K562 (cell line): ENCODE data around the gene MYO6. TPM values are rescaled to one million over a fixed set of nuclear protein-coding genes. Genes with fewer than 3 reads are reported as not detected.

Experiments used
- ATAC-seq: fragments of 200-7000 bp; cut with Tn5 transposase; 3 replicates; pipeline ENCODE4 v1.9.1; 2020; ENCODE audit warnings: moderate library complexity
- BruUV-seq: library from RNA; stranded (reverse); fragments of 400-500 nt; replicated peaks from 2 replicates; lab custom pipeline; 2021; lab: Mats Ljungman, UMichigan
- CTCF ChIA-PET: fragments of 300-600 bp; formaldehyde crosslinking; extraction: SDS; loops from one replicate; lab custom pipeline; 2021; ENCODE audit warnings: low intra/inter-chr PET ratio; lab: Yijun Ruan, JAX
- POLR2A ChIA-PET: fragments of 300-600, 350-650 bp; sonication (Branson Sonifier 250); formaldehyde crosslinking; extraction: SDS; loops from one replicate; lab custom pipeline; 2021; ENCODE audit warnings: antibody characterized with exemption, inconsistent platforms; lab: Yijun Ruan, JAX
- DNase-seq, 4 experiments: peaks; one replicate each; pipeline versions ENCODE4 v3.0.0 to v3.0.0-alpha.2; 2011 to 2018; ENCODE audit warnings: low spot score in 3 of 4, mixed read lengths in 3 of 4; ENCODE audit errors: extremely low read depth in 1 of 4
- FAIRE-seq: peaks from 2 replicates; lab custom pipeline; 2011; peaks lifted over from hg19 to GRCh38; lab: Jason Lieb, UNC
- H2AFZ ChIP-seq: 2 replicates; pipeline ENCODE4 v1.6.0; 2011; ENCODE audit warnings: low read depth, low read length, control low read depth, inconsistent platforms
- H3K27ac ChIP-seq: fragments of 200-600 bp; 3 replicates; pipeline ENCODE4 v1.8.0; 2011; ENCODE audit warnings: low read depth, mild to moderate bottlenecking, control low read depth, inconsistent platforms, low read length, moderate library complexity, mixed read lengths; ENCODE audit errors: extremely low read depth
- H3K27me3 ChIP-seq, 2 experiments: fragments of 300-600 bp in 1 of 2; 2 replicates in 1 of 2; 3 replicates in 1 of 2; pipeline versions ENCODE4 v1.6.0 to v1.8.0; 2011; ENCODE audit warnings: inconsistent platforms in 2 of 2, low read length in 2 of 2, mild to moderate bottlenecking in 1 of 2, mixed read lengths in 1 of 2, moderate library complexity in 1 of 2; ENCODE audit not compliant: control insufficient read depth in 2 of 2, insufficient read depth in 2 of 2
- H3K36me3 ChIP-seq: fragments of 300-600 bp; 3 replicates; pipeline ENCODE4 v1.8.0; 2011; ENCODE audit warnings: mild to moderate bottlenecking, low read length, inconsistent platforms; ENCODE audit not compliant: control insufficient read depth, insufficient read depth
- H3K4me1 ChIP-seq, 2 experiments: fragments of 200-600 bp in 1 of 2; replicated peaks in 1 of 2; 2 replicates in 1 of 2; 3 replicates in 1 of 2; pipeline versions ENCODE4 v1.5.1 to v1.8.0; 2011; ENCODE audit warnings: inconsistent platforms in 2 of 2, low read length in 2 of 2, mild to moderate bottlenecking in 1 of 2, mixed read lengths in 1 of 2, moderate library complexity in 1 of 2; ENCODE audit not compliant: control insufficient read depth in 2 of 2, insufficient read depth in 2 of 2
- H3K4me2 ChIP-seq: 2 replicates; pipeline ENCODE4 v1.6.1; 2011; ENCODE audit warnings: low read length, control low read depth, inconsistent platforms, mixed read lengths; ENCODE audit not compliant: insufficient read depth
- H3K4me3 ChIP-seq: fragments of 200-600 bp; sonication (generic), shearing (Covaris generic); 2 replicates; pipeline ENCODE4 v1.5.1; 2016; ENCODE audit warnings: control low read depth, inconsistent platforms
- H3K79me2 ChIP-seq: fragments of 200-600 bp; 3 replicates; pipeline ENCODE4 v1.8.0; 2011; ENCODE audit warnings: low read length, inconsistent platforms; ENCODE audit not compliant: control insufficient read depth, insufficient read depth
- H3K9ac ChIP-seq, 2 experiments: 2 replicates each; pipeline versions ENCODE4 v1.6.0 to v1.6.1; 2011; ENCODE audit warnings: low read depth in 2 of 2, low read length in 2 of 2, control low read depth in 1 of 2, inconsistent platforms in 1 of 2, mild to moderate bottlenecking in 1 of 2, mixed read lengths in 1 of 2; ENCODE audit not compliant: insufficient read depth in 1 of 2
- H3K9me1 ChIP-seq: one replicate; pipeline ENCODE4 v1.6.0; 2011; ENCODE audit warnings: inconsistent platforms, mild to moderate bottlenecking, low read length, moderate library complexity; ENCODE audit not compliant: control insufficient read depth, insufficient read depth
- H3K9me3 ChIP-seq: replicated peaks from 2 replicates; pipeline ENCODE4 v1.5.1; 2011; ENCODE audit warnings: low read depth, low read length, inconsistent platforms; ENCODE audit not compliant: control insufficient read depth, insufficient read depth
- H4K20me1 ChIP-seq: replicated peaks from 2 replicates; pipeline ENCODE4 v1.6.1; 2011; ENCODE audit warnings: low read length, inconsistent platforms, mixed read lengths; ENCODE audit not compliant: control insufficient read depth, insufficient read depth
- E2F8 ChIP-seq: fragments of 450-650 bp; IDR thresholded peaks from 2 replicates; pipeline ENCODE4 v1.7.1; 2018; ENCODE audit warnings: mild to moderate bottlenecking, low read depth; ENCODE audit not compliant: partially characterized antibody
- HOMEZ ChIP-seq: fragments of 250-450 bp; sonication (Bioruptor Pico); IDR thresholded peaks from 2 replicates; pipeline ENCODE4 v1.4.0; 2020; ENCODE audit warnings: mild to moderate bottlenecking, moderate library complexity
- KLF1 ChIP-seq: fragments of 450-650 bp; IDR thresholded peaks from 2 replicates; pipeline ENCODE4 v1.6.1; 2016; ENCODE audit warnings: missing genetic modification characterization, missing compliant biosample characterization
- PRPF4 ChIP-seq: fragments of 200-400 bp; formaldehyde crosslinking; IDR thresholded peaks from one replicate; pipeline ENCODE4 v1.6.1; 2017; ENCODE audit warnings: low read length, low read depth, mild to moderate bottlenecking; ENCODE audit not compliant: insufficient read depth, poor library complexity, severe bottlenecking
- REST ChIP-seq, 2 experiments: fragments of 450-650 bp; formaldehyde crosslinking in 1 of 2; IDR thresholded peaks; 2 replicates each; pipeline versions ENCODE4 v1.4.0 to v1.6.1; 2014 to 2020; ENCODE audit warnings: mild to moderate bottlenecking in 2 of 2, borderline replicate concordance in 1 of 2, low read depth in 1 of 2
- SMAD3 ChIP-seq: fragments of 450-650 bp; formaldehyde crosslinking; conservative IDR thresholded peaks from 2 replicates; pipeline ENCODE4 v1.4.0; 2020; ENCODE audit warnings: mild to moderate bottlenecking
- SNIP1 ChIP-seq: fragments of 450-650 bp; IDR thresholded peaks from 2 replicates; pipeline ENCODE4 v1.7.1; 2017; ENCODE audit warnings: low read depth, mild to moderate bottlenecking
- THRB ChIP-seq: fragments of 450-650 bp; formaldehyde crosslinking; conservative IDR thresholded peaks from 2 replicates; pipeline ENCODE4 v1.4.0; 2022; ENCODE audit warnings: mild to moderate bottlenecking, missing genetic modification characterization
- WGBS: fragments of 100-300 bp; shearing (Covaris generic); methylation state at CpG from one replicate; pipeline ENCODE4 v1.1.6; 2016; ENCODE audit warnings: low coverage, mixed read lengths; ENCODE audit not compliant: insufficient coverage; ENCODE audit errors: missing lambda C conversion rate; 5-methylcytosine and 5-hydroxymethylcytosine counted together
- in situ Hi-C: fragments of 300-500 bp; cut with MboI; formaldehyde crosslinking; loops from 4 replicates; pipeline ENCODE4 v1.15.0; 2018; ENCODE audit warnings: inconsistent platforms, mixed read lengths
- intact Hi-C: fragments of 100-400 bp; cut with micrococcal nuclease; formaldehyde crosslinking; loops from 2 replicates; pipeline ENCODE4 v1.14.2; 2022
- polyA plus RNA-seq, 8 experiments: library from polyadenylated mRNA; depleted of rRNA in 4 of 8; stranded (reverse) in 5 of 8; unstranded in 3 of 8; fragments of >200 nt; fragmentation: Nextera tagmentation in 2 of 8; fragmentation: Illumina TruSeq in 1 of 8; extraction: Ambion mirVana in 2 of 8; extraction: Trizol in 1 of 8; gene quantifications; 2 replicates each; pipeline versions ENCODE4 v1.2.1 to v1.2.3, GENCODE V29; 2011 to 2014; ENCODE audit warnings: inconsistent platforms in 1 of 8, missing spikeins in 1 of 8
- total RNA-seq, 7 experiments: library from RNA; depleted of rRNA in 6 of 7; stranded (reverse); fragments of >200 nt in 6 of 7; fragmentation: Illumina TruSeq in 2 of 7; extraction: Trizol in 2 of 7; gene quantifications; 2 replicates each; pipeline versions ENCODE4 v1.2.1 to v1.2.3, GENCODE V29; 2011 to 2021; ENCODE audit warnings: low replicate concordance in 1 of 7

Gene MYO6
- total and polyA plus RNA-seq, 9 of the 15 experiments (the other 6 are each of a cell fraction or from before 2014, with no cell fraction given), result 1.3 to 5.5 (median 2.7) TPM

DNA sequence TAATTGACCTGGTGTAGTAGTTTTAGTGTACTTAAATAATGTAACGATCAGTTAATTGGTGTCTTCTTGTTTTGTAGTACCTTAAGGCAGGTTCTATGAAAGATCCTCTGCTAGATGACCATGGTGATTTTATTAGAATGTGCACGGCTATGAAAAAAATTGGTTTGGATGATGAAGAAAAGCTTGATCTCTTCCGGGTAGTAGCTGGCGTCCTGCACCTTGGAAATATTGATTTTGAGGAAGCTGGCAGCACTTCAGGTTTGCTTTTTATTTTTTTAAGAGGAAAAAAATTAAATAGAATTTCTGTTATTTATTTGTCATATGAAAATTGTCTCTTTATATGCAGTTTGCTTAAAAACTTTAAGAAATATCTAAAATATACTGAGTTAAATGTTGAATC lies 99.2 kb downstream of the MYO6 start:
- no peak overlapping the region for H3K27ac ChIP-seq
- WGBS, result 27% methylated on average over 4 of the region's 4 CpGs
- H3K27me3 ChIP-seq, result no peaks in the 10 kb centered on the region
- intact Hi-C loops, result no loop called here
- ChIA-PET POLR2A (interaction anchor here (0.6 kb wide), 1 partner anchor 395 kb away, joined by 4 read pairs; no protein-coding TSS in a partner anchor), CTCF (no interaction called here)
- FAIRE-seq (no peak), ATAC-seq (no peak), DNase-seq (no peak)
- no peaks in the 10 kb centered on the region for H3K9me3 ChIP-seq
- no peaks in the 10 kb centered on the region for H3K9me1 ChIP-seq
- H2AFZ ChIP-seq, result no peak overlapping the region
- H4K20me1 ChIP-seq, result no peaks in the 10 kb centered on the region
- H3K36me3 ChIP-seq, result no peaks in the 10 kb centered on the region
- no peak overlapping the region for H3K9ac ChIP-seq
- no peaks in the 10 kb centered on the region for H3K4me1 ChIP-seq
- no TSS peak for BruUV-seq
- in situ Hi-C loops, result no loop called here
- H3K4me2 ChIP-seq, result no peak overlapping the region
- no peak overlapping the region for H3K4me3 ChIP-seq
- H3K79me2 ChIP-seq, result no peaks in the 10 kb centered on the region
- TF ChIP-seq REST (IDR thresholded peaks at IDR 0.05; ENCODE audit: borderline replicate concordance) (no peak), REST (CRISPR knock-in tag; IDR thresholded peaks at IDR 0.05; ENCODE audit: low read depth) (no peak), KLF1 (no peak), SNIP1 (no peak), SMAD3 (CRISPR knock-in tag) (no peak), E2F8 (no peak), HOMEZ (CRISPR knock-in tag) (no peak), PRPF4 (no peak), THRB (CRISPR knock-in tag) (no peak)
